Hematopoietic multipotent progenitor cell treated with erythropoietin and hydrocortisone succinate and interleukin-3 and kit ligand, for 6 days (in vitro differentiated cells): ENCODE data around the gene AMOTL2.

ENCODE experiments used
- DNase-seq: peaks from one replicate; pipeline ENCODE4 v3.0.0-alpha.2; 2015

Gene AMOTL2

GRCh38 chr3:134374105-134374790 is at the start of gene AMOTL2:
AMOTL2 (minus strand) TSS chr3:134374447; CDS start chr3:134371433, 3,014 bp downstream.
- peak; percentile 59 for DNase-seq

DNA sequence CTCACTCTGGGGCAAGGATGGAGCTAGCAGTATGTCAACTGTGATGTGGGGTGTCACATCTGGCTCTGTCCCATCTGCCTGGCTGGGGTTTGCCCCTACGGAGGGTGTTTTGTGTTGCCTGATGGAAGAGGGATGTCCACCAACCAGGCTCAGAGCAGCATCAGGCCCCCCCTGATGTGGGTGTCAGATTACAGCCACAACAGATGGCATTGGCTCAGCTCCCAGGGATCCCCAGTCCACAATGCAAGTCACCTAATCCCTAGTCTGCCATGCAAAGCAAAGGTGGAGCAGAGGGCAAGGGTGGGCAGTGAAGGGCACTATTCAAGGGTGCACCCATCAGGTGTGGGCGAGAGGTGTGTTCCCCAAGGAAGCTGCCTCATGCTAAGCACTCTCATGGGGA is 48.9 kb upstream of the AMOTL2 start:
- no peak for DNase-seq

GRCh38 chr3:134419960-134420321 is 45.7 kb upstream of the AMOTL2 start:
- DNase-seq: no peak

GRCh38 chr3:134419214-134419959 is 45.1 kb upstream of the AMOTL2 start:
- no peak for DNase-seq

- no peak for DNase-seq
Measured at GRCh38 chr3:134409041-134409440, 34.8 kb upstream of the AMOTL2 start.

- DNase-seq: no peak
Measured at GRCh38 chr3:134407239-134407625, 33.0 kb upstream of the AMOTL2 start.

DNA sequence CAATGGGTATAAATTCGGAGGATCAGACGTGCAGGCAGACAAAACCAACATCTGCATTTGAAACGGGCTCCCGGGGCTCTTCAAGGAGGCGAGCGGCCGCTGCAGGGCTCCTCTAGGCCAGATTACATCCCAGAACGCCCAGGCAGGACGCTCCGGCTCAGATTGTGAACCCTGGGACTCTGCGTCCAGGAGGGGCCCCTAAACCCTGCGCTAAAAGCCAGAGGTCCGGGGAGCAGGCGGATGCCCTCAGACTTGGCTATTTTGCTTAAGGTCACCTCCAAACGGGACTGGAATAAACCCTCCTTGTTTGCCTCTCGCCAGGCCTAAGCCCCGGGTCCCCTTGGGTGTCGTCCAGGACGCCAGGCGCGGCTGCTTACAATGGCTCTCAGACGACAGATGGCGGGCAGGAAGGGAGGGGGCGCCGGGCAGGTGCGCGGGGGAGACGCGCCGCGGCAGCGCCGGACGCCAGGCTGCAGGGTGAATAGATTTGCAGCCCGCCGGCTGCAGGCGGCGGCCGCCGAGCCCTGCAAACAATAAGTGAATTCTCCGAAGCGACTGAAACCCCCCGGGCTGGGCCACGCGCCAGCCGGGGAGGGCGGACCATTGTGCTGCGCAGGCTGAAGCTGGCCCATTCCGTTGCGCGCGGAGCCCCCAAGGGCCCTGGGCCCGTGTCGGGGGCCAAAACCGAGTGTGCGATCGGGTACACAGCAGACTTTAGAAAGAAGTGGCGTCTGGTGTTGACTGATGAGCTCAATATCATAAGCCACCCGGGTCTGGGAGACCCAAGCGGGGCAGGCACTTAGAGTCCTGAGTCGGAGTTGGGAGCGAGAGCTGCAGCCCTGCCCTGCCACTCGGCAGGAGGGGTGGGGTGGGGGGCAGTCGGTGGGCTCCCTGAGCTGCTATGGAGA is 32.3 kb upstream of the AMOTL2 start:
- no peak for DNase-seq

DNA sequence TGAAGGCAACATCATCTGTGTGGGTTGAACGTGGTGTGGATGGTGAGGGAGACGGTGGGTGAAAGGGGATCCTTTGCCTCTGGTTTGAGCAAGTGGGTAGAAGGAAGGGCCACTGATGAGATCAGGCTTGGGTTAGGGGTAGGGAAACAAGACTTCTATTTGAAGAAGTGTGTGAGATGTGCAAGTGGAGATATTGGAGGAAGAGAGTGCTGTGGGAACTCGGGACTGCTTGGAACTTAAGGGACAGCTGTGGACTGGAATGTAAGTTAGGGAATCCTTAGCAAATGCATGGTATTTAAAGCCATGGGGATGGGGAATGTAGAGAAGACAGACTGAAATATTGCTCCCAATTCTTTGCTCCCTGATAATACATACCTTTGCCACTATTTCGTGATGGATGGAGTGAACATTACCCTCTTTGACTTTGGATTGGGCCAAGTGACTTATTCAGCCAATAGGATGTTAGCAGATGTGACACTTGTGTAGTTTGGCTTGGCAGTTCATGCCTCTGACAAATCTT is 30.2 kb upstream of the AMOTL2 start:
- DNase-seq: no peak

GRCh38 chr3:134397755-134398154 is 23.5 kb upstream of the AMOTL2 start:
- no peak for DNase-seq

GRCh38 chr3:134395103-134395502 is 20.9 kb upstream of the AMOTL2 start:
- DNase-seq: no peak

DNA sequence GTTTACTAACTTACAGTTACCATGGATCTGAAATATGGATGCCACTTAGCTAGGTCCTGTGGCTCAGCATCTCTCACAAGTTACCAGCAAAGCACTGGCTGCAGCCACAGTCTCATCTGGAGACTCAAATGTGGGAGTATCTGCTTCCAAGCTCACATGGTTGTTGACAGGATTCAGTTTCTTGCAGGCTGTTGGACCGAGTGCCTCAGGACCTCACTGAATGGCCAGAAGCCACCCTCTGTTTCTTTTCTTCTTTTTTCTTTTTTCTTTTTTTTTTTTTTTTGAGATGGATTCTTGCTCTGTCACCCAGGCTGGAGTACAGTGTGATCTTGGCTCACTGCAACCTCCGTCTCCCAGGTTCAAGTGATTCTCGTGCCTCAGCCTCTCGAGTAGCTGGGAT is 20.1 kb upstream of the AMOTL2 start:
- DNase-seq: no peak

- DNase-seq: no peak
Measured at GRCh38 chr3:134393074-134393473, 18.8 kb upstream of the AMOTL2 start.

DNA sequence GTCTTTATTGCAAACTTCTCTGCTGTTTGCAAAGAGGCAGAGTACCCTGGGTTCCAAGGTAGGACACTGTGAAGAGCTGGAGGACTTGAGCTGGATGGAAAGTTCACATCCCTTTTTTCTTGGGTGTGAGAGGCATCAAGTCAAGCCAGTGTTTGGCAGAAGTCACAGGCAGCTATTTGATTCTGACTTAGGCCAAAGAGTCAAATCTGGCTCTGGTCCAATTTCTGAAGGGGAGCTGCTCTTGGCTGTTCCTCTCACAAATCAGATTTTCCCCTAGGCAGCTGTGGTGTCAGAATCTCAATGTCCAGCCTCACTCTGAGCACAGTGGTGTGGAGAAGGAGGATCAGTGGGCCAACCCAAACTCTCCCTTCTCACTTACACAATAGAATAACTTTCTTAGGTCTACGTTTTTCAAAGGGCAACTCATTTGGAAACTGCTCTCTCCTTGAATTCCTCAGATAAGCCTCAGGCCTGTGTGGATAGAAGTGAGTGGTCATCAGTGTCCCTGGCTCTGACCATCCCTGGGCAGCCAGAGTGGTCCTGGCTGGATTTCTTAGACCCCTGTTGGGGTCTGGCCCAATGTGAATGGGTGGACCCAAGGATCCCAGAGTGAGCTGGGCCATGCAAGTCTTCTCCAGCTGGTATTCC is 18.2 kb upstream of the AMOTL2 start:
- DNase-seq: no peak

DNA sequence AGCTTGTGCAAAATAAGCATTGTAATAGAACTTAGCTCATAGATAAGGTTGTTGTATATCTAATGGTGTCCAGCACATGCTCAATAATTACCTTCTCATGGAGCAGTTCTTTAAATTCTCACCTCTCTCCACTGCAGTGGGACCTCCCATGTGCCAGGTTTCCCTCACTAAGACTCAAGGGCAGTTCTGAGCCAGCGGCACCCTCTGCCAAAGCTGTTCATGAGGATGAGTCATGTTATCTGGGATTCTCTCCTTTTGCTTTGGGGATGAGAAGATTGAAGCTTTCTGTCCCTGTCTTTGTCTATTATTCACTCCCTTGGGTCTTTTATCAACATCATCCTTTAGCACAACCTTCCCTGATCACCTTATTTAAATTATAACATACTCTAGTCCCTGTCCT is 15.6 kb upstream of the AMOTL2 start:
- no peak for DNase-seq

- no peak for DNase-seq
Measured at GRCh38 chr3:134388788-134389485, 14.7 kb upstream of the AMOTL2 start.

GRCh38 chr3:134388292-134388691 is 14.0 kb upstream of the AMOTL2 start:
- DNase-seq: no peak

- DNase-seq: no peak
Measured at GRCh38 chr3:134387293-134387692, 13.0 kb upstream of the AMOTL2 start.

DNA sequence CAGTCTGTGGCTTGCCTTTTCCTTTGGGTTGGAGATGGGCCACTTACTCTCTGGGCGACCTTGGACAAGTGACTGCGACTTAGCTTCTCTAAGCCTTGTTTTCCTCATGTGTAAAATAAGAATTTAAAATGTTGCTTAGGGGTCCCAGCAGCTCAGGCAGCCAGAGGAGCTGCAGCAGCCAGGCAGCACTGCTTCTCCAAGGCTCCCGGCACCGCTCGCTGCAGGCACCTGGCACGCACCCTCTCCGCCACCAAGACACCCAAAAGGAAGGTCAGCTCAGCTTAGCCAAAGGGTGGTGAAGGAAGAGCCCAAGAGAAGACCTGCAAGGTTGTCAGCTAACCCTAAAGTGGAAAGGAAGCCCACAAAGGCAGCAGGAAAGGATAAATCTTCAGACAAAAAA is 10.7 kb upstream of the AMOTL2 start:
- no peak for DNase-seq

DNA sequence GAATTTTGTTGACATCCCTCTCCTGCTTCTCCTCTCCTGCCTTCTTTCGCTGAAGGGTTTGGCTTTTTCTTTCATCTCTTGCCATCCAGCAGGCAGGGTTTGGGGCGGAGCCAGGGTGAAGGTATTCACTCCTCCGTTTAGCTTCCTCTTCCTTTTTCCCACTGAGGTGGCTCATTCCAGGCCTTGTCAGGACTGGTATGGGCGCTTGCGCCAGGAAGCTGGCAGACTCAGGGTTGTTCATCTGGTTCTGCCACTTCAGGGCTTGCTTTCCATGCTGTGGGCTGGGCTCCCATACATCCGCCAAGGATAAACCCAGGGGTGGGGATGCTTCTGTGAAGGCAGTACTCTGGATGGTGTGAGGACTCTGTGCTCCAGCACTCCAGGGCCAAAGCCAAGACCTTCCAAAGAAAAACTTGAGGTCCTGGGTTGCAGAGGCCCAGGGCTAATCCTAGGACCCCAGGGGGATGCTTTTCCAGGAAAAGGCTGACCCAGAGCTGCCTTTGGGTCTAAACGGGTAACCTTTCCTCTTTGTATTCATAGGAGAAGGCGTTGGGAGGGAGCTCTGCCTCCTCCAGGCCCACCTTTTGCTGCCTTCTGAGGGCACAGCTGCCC is 7.7 kb upstream of the AMOTL2 start:
- DNase-seq: no peak

GRCh38 chr3:134381076-134381475 is 6.8 kb upstream of the AMOTL2 start:
- no peak for DNase-seq

DNA sequence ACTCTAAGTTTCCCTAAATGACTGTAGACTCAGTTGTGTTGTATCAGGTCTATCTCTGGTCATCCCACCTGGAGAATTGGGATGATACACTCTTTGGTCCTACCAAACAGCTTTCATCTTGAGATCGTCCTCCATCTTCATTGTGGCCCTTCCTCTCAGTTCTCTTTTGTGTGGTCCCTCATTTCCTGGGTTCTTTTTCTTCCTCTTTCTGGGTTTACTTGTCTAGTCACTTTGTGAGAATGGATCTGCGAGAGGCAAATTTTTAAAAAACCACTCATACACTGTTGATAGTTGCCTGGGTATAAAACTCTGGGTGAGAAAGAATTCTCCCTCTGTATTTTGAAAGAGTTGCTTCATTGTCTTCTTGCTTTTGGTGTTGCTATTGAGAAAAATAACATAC is 6.0 kb upstream of the AMOTL2 start:
- no peak for DNase-seq

GRCh38 chr3:134378818-134379217 is 4.6 kb upstream of the AMOTL2 start:
- DNase-seq: no peak
